HepG2 (cell line): ENCODE data around the gene SCEL. TPM values are rescaled to one million over a fixed set of nuclear protein-coding genes. Genes with fewer than 3 reads are reported as not detected.

ENCODE experiments used
- ATAC-seq: fragments of 200-7000 bp; cut with Tn5 transposase; 3 replicates; pipeline ENCODE4 v1.9.1; 2020; ENCODE audit warnings: mild to moderate bottlenecking, moderate library complexity
- BruUV-seq: library from RNA; stranded (reverse); fragments of 400-500 nt; replicated peaks from 2 replicates; lab custom pipeline; 2021; lab: Mats Ljungman, UMichigan
- CTCF ChIA-PET: fragments of 300-600 bp; formaldehyde crosslinking; extraction: SDS; loops from one replicate; lab custom pipeline; 2021; ENCODE audit warnings: low total read pairs, inconsistent platforms, low intra/inter-chr PET ratio; lab: Yijun Ruan, JAX
- POLR2A ChIA-PET: fragments of 350-600 bp; sonication (Branson Sonifier 250); formaldehyde crosslinking; loops from one replicate; lab custom pipeline; 2020; ENCODE audit warnings: antibody characterized with exemption, inconsistent platforms; lab: Yijun Ruan, JAX
- DNase-seq: peaks from one replicate; pipeline ENCODE4 v3.0.0-alpha.2; 2015; ENCODE audit warnings: low spot score
- FAIRE-seq: peaks from 3 replicates; lab custom pipeline; 2011; peaks lifted over from hg19 to GRCh38; lab: Jason Lieb, UNC
- H2AFZ ChIP-seq: one replicate; pipeline ENCODE4 v1.6.1; 2011; ENCODE audit warnings: low read length, inconsistent platforms
- H3K27ac ChIP-seq: fragments of 300-600 bp; 3 replicates; pipeline ENCODE4 v1.8.0; 2011; ENCODE audit warnings: mixed run types, mild to moderate bottlenecking, mixed read lengths, low read length, inconsistent platforms; ENCODE audit not compliant: insufficient read depth; ENCODE audit errors: extremely low read length
- H3K27me3 ChIP-seq, 2 experiments: fragments of 200-600 bp in 1 of 2; 2 replicates in 1 of 2; 3 replicates in 1 of 2; pipeline versions ENCODE4 v1.6.0 to v1.8.0; 2011; ENCODE audit warnings: low read length in 2 of 2, mild to moderate bottlenecking in 2 of 2, moderate library complexity in 2 of 2, inconsistent platforms in 1 of 2; ENCODE audit not compliant: insufficient read depth in 2 of 2, control insufficient read depth in 1 of 2
- H3K36me3 ChIP-seq, 2 experiments: fragments of 200-600 bp in 1 of 2; replicated peaks in 1 of 2; 2 replicates in 1 of 2; 3 replicates in 1 of 2; pipeline versions ENCODE4 v1.5.1 to v1.8.0; 2011; ENCODE audit warnings: low read length in 2 of 2, inconsistent platforms in 1 of 2; ENCODE audit not compliant: insufficient read depth in 2 of 2, control insufficient read depth in 1 of 2
- H3K4me1 ChIP-seq: 2 replicates; pipeline ENCODE4 v1.5.1; 2012; ENCODE audit warnings: low read length, inconsistent platforms; ENCODE audit not compliant: insufficient read depth
- H3K4me2 ChIP-seq: 2 replicates; pipeline ENCODE4 v1.6.0; 2011; ENCODE audit warnings: low read depth, low read length, inconsistent platforms
- H3K4me3 ChIP-seq, 3 experiments: fragments of 200-600 bp in 1 of 3; sonication (generic), shearing (Covaris generic) in 1 of 3; replicated peaks in 1 of 3; 2 replicates each; pipeline ENCODE4 v1.5.1; 2011 to 2016; ENCODE audit warnings: low read length in 3 of 3, inconsistent platforms in 2 of 3, low read depth in 2 of 3, mild to moderate bottlenecking in 2 of 3, control low read depth in 1 of 3, mixed read lengths in 1 of 3; ENCODE audit not compliant: insufficient read depth in 1 of 3
- H3K79me2 ChIP-seq: one replicate; pipeline ENCODE4 v1.6.1; 2011; ENCODE audit warnings: low read length, inconsistent platforms; ENCODE audit not compliant: insufficient read depth
- H3K9ac ChIP-seq: 2 replicates; pipeline ENCODE4 v1.6.0; 2011; ENCODE audit warnings: mild to moderate bottlenecking, low read depth, low read length, inconsistent platforms; ENCODE audit not compliant: insufficient read depth
- H3K9me3 ChIP-seq: 2 replicates; pipeline ENCODE4 v1.5.1; 2012; ENCODE audit warnings: mild to moderate bottlenecking, low read length
- H4K20me1 ChIP-seq: 2 replicates; pipeline ENCODE4 v1.6.0; 2011; ENCODE audit warnings: inconsistent platforms, mild to moderate bottlenecking, low read length, moderate library complexity; ENCODE audit not compliant: insufficient read depth
- CENPT ChIP-seq: sonication (generic); formaldehyde crosslinking; IDR thresholded peaks from 2 replicates; pipeline ENCODE4 v1.8.0; 2022; ENCODE audit warnings: low read depth, mild to moderate bottlenecking, moderate library complexity, missing genetic modification reagents
- ERF ChIP-seq: IDR thresholded peaks from 2 replicates; pipeline ENCODE4 v1.6.1; 2018; ENCODE audit warnings: missing biosample characterization, missing genetic modification reagents
- HDAC2 ChIP-seq: sonication (generic); formaldehyde crosslinking; IDR thresholded peaks from 2 replicates; pipeline ENCODE4 v1.4.0; 2020; ENCODE audit warnings: missing genetic modification reagents
- MATR3 ChIP-seq: sonication (generic); formaldehyde crosslinking; IDR thresholded peaks from 2 replicates; pipeline ENCODE4 v1.4.0; 2020; ENCODE audit warnings: missing genetic modification reagents
- MEIS1 ChIP-seq: sonication (generic); formaldehyde crosslinking; IDR thresholded peaks from 2 replicates; pipeline ENCODE4 v1.9.0; 2021; ENCODE audit warnings: mild to moderate bottlenecking, missing genetic modification reagents, moderate library complexity, borderline replicate concordance
- RBM22 ChIP-seq: fragments of 200-400 bp; formaldehyde crosslinking; optimal IDR thresholded peaks from 2 replicates; pipeline ENCODE3; 2017; ENCODE audit warnings: mild to moderate bottlenecking, low read length, moderate library complexity
- RCOR2 ChIP-seq: IDR thresholded peaks from 2 replicates; pipeline ENCODE4 v1.6.1; 2016; ENCODE audit warnings: missing biosample characterization, missing genetic modification reagents
- SRF ChIP-seq: IDR thresholded peaks from 2 replicates; pipeline ENCODE4 v1.6.1; 2011; ENCODE audit warnings: mild to moderate bottlenecking, low read depth, low read length, moderate library complexity
- ZFP36L1 ChIP-seq: sonication (generic); formaldehyde crosslinking; IDR thresholded peaks from 2 replicates; pipeline ENCODE4 v1.8.0; 2022; ENCODE audit warnings: mild to moderate bottlenecking, missing genetic modification reagents, moderate library complexity
- ZKSCAN5 ChIP-seq: sonication (generic); formaldehyde crosslinking; IDR thresholded peaks from 2 replicates; pipeline ENCODE4 v1.5.1; 2020; ENCODE audit warnings: mild to moderate bottlenecking, missing genetic modification reagents
- ZNF225 ChIP-seq: sonication (generic); formaldehyde crosslinking; IDR thresholded peaks from 2 replicates; pipeline ENCODE4 v1.4.0; 2020; ENCODE audit warnings: mild to moderate bottlenecking, missing genetic modification reagents
- ZNF326 ChIP-seq: sonication (generic); formaldehyde crosslinking; IDR thresholded peaks from 2 replicates; pipeline ENCODE4 v1.4.0; 2020; ENCODE audit warnings: missing genetic modification reagents, borderline replicate concordance
- ZNF777 ChIP-seq: sonication (generic); formaldehyde crosslinking; IDR thresholded peaks from 2 replicates; pipeline ENCODE4 v1.4.0; 2020; ENCODE audit warnings: missing genetic modification reagents
- WGBS: methylation state at CpG from one replicate; pipeline ENCODE4 v1.1.6; 2017; ENCODE audit warnings: low lambda C conversion rate; 5-methylcytosine and 5-hydroxymethylcytosine counted together
- in situ Hi-C: cut with HindIII; loops from 2 replicates; pipeline ENCODE4 v1.10.0; 2017; ENCODE audit warnings: low pct_unique_long_range_greater_than_20kb; ENCODE audit not compliant: extremely low pct_ligation_motif_present
- intact Hi-C: fragments of 100-400 bp; cut with micrococcal nuclease; formaldehyde crosslinking; loops from one replicate; pipeline ENCODE4 v1.10.0; 2022; ENCODE audit not compliant: unreplicated experiment
- polyA plus RNA-seq, 8 experiments: library from polyadenylated mRNA; depleted of rRNA in 3 of 8; stranded (reverse) in 7 of 8; unstranded in 1 of 8; fragments of >200 nt; fragmentation: Illumina TruSeq in 4 of 8; extraction: Trizol in 4 of 8; gene quantifications; 2 replicates each; pipeline versions ENCODE4 v1.2.1 to v1.2.3, GENCODE V29; 2011 to 2016; ENCODE audit warnings: low read depth in 4 of 8, missing spikeins in 1 of 8, mixed read lengths in 1 of 8; ENCODE audit not compliant: insufficient read depth in 1 of 8
- total RNA-seq, 5 experiments: library from RNA; depleted of rRNA; stranded (reverse); fragments of >200 nt; fragmentation: Illumina TruSeq; extraction: Trizol; gene quantifications; 2 replicates each; pipeline ENCODE4 v1.2.3, GENCODE V29; 2016; ENCODE audit warnings: low read depth in 1 of 5
- TF ChIP-seq, protein P1 (sequence below): sonication (generic); formaldehyde crosslinking; IDR thresholded peaks from 2 replicates; pipeline ENCODE4 v1.4.0; 2020; ENCODE audit warnings: missing genetic modification reagents
- TF ChIP-seq, protein P2 (sequence below): sonication (generic); formaldehyde crosslinking; IDR thresholded peaks from 2 replicates; pipeline ENCODE4 v1.4.0; 2020; ENCODE audit warnings: missing genetic modification reagents
- TF ChIP-seq, protein P3 (sequence below): sonication (generic); formaldehyde crosslinking; IDR thresholded peaks from 2 replicates; pipeline ENCODE4 v1.4.0; 2020; ENCODE audit warnings: missing genetic modification reagents

SCEL gene
- total and polyA plus RNA-seq, 2 of the 13 experiments (the other 11 are each of a cell fraction or from before 2014, with no cell fraction given): not detected

DNA sequence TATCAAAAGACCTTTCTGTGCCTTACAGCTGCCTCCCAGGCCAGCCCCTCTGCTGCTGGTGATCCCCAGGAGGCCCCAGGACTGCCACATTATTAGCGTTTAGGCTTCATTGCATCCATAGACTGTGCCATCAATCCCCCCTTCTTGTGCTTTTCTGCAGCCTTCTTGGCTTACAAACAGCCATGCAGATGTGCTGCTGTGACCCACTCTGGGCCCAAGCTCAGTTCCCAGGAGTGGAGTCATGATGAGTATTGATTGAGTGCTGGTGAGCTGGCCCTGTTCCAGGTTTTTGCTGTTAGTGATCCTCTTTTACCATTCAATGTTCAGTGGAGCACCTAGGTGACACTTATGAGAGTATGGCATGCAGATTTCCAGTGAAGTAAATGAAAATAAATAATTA, 102.1 kb downstream of the SCEL start:
- DNase-seq: no peak
- Histone ChIP-seq H3K36me3 (no peaks in the 10 kb centered on the region), H3K4me3 (no peak overlapping the region), H2AFZ (no peak overlapping the region), H3K27ac (no peak overlapping the region), H3K4me2 (no peak overlapping the region), H3K9ac (no peak overlapping the region), H3K4me1 (no peaks in the 10 kb centered on the region), H3K27me3 (no peaks in the 10 kb centered on the region), H3K9me3 (no peaks in the 10 kb centered on the region), H4K20me1 (no peaks in the 10 kb centered on the region), H3K79me2 (no peaks in the 10 kb centered on the region)
- BruUV-seq: no TSS peak
- ATAC-seq: no peak
- 0% methylated on average over 1 of the region's 1 CpG for WGBS
- POLR2A ChIA-PET: no interaction called here
- CTCF ChIA-PET: no interaction called here
- no peak for FAIRE-seq
- in situ Hi-C loops (no loop called here), intact Hi-C loops (no loop called here)
- no peak for TF ChIP-seq ZNF225 (CRISPR knock-in tag)
- no peak for TF ChIP-seq ZKSCAN5 (CRISPR knock-in tag)
- TF ChIP-seq ZNF777 (CRISPR knock-in tag): no peak
- no peak for TF ChIP-seq ZFP36L1 (CRISPR knock-in tag)
- TF ChIP-seq, protein P1, sequence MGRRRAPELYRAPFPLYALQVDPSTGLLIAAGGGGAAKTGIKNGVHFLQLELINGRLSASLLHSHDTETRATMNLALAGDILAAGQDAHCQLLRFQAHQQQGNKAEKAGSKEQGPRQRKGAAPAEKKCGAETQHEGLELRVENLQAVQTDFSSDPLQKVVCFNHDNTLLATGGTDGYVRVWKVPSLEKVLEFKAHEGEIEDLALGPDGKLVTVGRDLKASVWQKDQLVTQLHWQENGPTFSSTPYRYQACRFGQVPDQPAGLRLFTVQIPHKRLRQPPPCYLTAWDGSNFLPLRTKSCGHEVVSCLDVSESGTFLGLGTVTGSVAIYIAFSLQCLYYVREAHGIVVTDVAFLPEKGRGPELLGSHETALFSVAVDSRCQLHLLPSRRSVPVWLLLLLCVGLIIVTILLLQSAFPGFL (CRISPR knock-in tag): no peak
- TF ChIP-seq MATR3: no peak
- no peak for TF ChIP-seq SRF
- TF ChIP-seq, protein P2, sequence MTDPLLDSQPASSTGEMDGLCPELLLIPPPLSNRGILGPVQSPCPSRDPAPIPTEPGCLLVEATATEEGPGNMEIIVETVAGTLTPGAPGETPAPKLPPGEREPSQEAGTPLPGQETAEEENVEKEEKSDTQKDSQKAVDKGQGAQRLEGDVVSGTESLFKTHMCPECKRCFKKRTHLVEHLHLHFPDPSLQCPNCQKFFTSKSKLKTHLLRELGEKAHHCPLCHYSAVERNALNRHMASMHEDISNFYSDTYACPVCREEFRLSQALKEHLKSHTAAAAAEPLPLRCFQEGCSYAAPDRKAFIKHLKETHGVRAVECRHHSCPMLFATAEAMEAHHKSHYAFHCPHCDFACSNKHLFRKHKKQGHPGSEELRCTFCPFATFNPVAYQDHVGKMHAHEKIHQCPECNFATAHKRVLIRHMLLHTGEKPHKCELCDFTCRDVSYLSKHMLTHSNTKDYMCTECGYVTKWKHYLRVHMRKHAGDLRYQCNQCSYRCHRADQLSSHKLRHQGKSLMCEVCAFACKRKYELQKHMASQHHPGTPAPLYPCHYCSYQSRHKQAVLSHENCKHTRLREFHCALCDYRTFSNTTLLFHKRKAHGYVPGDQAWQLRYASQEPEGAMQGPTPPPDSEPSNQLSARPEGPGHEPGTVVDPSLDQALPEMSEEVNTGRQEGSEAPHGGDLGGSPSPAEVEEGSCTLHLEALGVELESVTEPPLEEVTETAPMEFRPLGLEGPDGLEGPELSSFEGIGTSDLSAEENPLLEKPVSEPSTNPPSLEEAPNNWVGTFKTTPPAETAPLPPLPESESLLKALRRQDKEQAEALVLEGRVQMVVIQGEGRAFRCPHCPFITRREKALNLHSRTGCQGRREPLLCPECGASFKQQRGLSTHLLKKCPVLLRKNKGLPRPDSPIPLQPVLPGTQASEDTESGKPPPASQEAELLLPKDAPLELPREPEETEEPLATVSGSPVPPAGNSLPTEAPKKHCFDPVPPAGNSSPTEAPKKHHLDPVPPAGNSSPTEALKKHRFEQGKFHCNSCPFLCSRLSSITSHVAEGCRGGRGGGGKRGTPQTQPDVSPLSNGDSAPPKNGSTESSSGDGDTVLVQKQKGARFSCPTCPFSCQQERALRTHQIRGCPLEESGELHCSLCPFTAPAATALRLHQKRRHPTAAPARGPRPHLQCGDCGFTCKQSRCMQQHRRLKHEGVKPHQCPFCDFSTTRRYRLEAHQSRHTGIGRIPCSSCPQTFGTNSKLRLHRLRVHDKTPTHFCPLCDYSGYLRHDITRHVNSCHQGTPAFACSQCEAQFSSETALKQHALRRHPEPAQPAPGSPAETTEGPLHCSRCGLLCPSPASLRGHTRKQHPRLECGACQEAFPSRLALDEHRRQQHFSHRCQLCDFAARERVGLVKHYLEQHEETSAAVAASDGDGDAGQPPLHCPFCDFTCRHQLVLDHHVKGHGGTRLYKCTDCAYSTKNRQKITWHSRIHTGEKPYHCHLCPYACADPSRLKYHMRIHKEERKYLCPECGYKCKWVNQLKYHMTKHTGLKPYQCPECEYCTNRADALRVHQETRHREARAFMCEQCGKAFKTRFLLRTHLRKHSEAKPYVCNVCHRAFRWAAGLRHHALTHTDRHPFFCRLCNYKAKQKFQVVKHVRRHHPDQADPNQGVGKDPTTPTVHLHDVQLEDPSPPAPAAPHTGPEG (CRISPR knock-in tag): no peak
- no peak for TF ChIP-seq RCOR2 (CRISPR knock-in tag)
- no peak for TF ChIP-seq ERF (CRISPR knock-in tag)
- no peak for TF ChIP-seq CENPT (CRISPR knock-in tag)
- TF ChIP-seq HDAC2 (CRISPR knock-in tag): no peak
- TF ChIP-seq ZNF326 (CRISPR knock-in tag): no peak
- TF ChIP-seq RBM22: no peak
- no peak for TF ChIP-seq MEIS1
- TF ChIP-seq, protein P3, sequence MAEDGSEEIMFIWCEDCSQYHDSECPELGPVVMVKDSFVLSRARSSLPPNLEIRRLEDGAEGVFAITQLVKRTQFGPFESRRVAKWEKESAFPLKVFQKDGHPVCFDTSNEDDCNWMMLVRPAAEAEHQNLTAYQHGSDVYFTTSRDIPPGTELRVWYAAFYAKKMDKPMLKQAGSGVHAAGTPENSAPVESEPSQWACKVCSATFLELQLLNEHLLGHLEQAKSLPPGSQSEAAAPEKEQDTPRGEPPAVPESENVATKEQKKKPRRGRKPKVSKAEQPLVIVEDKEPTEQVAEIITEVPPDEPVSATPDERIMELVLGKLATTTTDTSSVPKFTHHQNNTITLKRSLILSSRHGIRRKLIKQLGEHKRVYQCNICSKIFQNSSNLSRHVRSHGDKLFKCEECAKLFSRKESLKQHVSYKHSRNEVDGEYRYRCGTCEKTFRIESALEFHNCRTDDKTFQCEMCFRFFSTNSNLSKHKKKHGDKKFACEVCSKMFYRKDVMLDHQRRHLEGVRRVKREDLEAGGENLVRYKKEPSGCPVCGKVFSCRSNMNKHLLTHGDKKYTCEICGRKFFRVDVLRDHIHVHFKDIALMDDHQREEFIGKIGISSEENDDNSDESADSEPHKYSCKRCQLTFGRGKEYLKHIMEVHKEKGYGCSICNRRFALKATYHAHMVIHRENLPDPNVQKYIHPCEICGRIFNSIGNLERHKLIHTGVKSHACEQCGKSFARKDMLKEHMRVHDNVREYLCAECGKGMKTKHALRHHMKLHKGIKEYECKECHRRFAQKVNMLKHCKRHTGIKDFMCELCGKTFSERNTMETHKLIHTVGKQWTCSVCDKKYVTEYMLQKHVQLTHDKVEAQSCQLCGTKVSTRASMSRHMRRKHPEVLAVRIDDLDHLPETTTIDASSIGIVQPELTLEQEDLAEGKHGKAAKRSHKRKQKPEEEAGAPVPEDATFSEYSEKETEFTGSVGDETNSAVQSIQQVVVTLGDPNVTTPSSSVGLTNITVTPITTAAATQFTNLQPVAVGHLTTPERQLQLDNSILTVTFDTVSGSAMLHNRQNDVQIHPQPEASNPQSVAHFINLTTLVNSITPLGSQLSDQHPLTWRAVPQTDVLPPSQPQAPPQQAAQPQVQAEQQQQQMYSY (CRISPR knock-in tag): no peak
